ENCODE measurements around the gene DIRAS1. TPM values are rescaled to one million over a fixed set of nuclear protein-coding genes. Genes with fewer than 3 reads are reported as not detected.

DIRAS1 gene
- total RNA-seq, 1 experiment from 2014 or later = 33.7 TPM

DNA sequence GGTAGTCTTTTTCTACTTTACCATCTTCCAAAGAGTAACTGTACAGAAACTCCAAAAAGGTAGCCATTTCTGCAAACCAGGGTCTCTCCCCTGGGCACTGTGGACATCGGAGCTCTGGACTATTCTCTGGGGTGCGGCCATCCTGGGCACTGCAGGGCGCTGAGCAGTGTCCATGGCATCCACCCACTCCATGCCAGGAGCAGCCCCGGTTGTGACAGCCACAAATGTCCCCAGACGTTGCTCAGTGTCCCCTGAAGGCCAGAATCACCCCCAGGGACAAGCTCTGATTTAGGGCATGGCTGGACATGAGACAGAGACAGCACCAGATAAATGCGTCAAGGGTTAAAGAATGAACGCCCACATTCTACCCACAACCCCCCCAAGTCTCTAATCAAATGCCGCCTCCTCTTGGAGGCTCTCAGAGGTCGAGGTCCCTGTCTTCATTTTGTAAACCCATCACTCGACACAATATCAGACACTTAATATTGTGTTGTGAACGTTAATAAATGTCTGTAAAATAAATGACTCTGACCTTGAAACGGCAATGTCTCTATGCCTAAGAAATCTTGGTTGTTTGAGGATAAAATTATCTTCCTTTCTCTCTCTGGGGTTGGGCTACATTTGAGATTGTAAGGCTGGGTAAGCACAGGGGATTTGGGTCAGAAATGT lies 27.5 kb downstream of the DIRAS1 start:
- no peak for ATAC-seq
- H3K27me3 ChIP-seq (ENCODE audit: insufficient read depth, low read length) = no peaks in the 10 kb centered on the region
- no peaks in the 10 kb centered on the region for H3K9me3 ChIP-seq (ENCODE audit: control insufficient read depth in 1 of 2, insufficient read depth in 1 of 2, low read depth in 1 of 2, low read length in 2 of 2)
- ChIA-PET POLR2A (no interaction called here), CTCF (interaction anchor here (0.6 kb wide), 1 partner anchor 29 kb away, joined by 3 read pairs; no protein-coding TSS in a partner anchor), RAD21 (ENCODE audit: low non-redundant PET in 1 of 2, low total read pairs in 2 of 2, uncharacterized antibody in 2 of 2, unreplicated experiment in 2 of 2) (no interaction called here)
- no peak overlapping the region for H3K27ac ChIP-seq (ENCODE audit: low read depth, low read length)
- H4K20me1 ChIP-seq (ENCODE audit: insufficient read depth) = no peaks in the 10 kb centered on the region
- no peak for DNase-seq (ENCODE audit: low read depth, low spot score)
- H3K4me3 ChIP-seq (replicated peaks in 1 of 2; ENCODE audit: low read depth in 1 of 2, low read length in 2 of 2) = no peak overlapping the region
- H3K9me2 ChIP-seq (ENCODE audit: insufficient read depth) = no peaks in the 10 kb centered on the region
- no peaks in the 10 kb centered on the region for H3K4me1 ChIP-seq (ENCODE audit: control insufficient read depth in 1 of 2, insufficient read depth in 2 of 2, low read length in 2 of 2)
- no peak overlapping the region for H3K9ac ChIP-seq (ENCODE audit: low read length)
- intact Hi-C loops (cut with micrococcal nuclease) = no loop called here
- no peak for TF ChIP-seq POLR2A (IDR thresholded peaks at IDR 0.05; ENCODE audit: borderline replicate concordance, extremely low read depth, insufficient read depth, insufficient read length)
- no peak for TF ChIP-seq CEBPB (IDR thresholded peaks at IDR 0.05; ENCODE audit: low read depth)
- no peak for TF ChIP-seq MAX (IDR thresholded peaks at IDR 0.05)
- TF ChIP-seq, protein P1, sequence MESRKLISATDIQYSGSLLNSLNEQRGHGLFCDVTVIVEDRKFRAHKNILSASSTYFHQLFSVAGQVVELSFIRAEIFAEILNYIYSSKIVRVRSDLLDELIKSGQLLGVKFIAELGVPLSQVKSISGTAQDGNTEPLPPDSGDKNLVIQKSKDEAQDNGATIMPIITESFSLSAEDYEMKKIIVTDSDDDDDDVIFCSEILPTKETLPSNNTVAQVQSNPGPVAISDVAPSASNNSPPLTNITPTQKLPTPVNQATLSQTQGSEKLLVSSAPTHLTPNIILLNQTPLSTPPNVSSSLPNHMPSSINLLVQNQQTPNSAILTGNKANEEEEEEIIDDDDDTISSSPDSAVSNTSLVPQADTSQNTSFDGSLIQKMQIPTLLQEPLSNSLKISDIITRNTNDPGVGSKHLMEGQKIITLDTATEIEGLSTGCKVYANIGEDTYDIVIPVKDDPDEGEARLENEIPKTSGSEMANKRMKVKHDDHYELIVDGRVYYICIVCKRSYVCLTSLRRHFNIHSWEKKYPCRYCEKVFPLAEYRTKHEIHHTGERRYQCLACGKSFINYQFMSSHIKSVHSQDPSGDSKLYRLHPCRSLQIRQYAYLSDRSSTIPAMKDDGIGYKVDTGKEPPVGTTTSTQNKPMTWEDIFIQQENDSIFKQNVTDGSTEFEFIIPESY (IDR thresholded peaks at IDR 0.05; ENCODE audit: extremely low read depth, insufficient replicate concordance, low read length) = no peak
- TF ChIP-seq, protein P2, sequence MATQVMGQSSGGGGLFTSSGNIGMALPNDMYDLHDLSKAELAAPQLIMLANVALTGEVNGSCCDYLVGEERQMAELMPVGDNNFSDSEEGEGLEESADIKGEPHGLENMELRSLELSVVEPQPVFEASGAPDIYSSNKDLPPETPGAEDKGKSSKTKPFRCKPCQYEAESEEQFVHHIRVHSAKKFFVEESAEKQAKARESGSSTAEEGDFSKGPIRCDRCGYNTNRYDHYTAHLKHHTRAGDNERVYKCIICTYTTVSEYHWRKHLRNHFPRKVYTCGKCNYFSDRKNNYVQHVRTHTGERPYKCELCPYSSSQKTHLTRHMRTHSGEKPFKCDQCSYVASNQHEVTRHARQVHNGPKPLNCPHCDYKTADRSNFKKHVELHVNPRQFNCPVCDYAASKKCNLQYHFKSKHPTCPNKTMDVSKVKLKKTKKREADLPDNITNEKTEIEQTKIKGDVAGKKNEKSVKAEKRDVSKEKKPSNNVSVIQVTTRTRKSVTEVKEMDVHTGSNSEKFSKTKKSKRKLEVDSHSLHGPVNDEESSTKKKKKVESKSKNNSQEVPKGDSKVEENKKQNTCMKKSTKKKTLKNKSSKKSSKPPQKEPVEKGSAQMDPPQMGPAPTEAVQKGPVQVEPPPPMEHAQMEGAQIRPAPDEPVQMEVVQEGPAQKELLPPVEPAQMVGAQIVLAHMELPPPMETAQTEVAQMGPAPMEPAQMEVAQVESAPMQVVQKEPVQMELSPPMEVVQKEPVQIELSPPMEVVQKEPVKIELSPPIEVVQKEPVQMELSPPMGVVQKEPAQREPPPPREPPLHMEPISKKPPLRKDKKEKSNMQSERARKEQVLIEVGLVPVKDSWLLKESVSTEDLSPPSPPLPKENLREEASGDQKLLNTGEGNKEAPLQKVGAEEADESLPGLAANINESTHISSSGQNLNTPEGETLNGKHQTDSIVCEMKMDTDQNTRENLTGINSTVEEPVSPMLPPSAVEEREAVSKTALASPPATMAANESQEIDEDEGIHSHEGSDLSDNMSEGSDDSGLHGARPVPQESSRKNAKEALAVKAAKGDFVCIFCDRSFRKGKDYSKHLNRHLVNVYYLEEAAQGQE (IDR thresholded peaks at IDR 0.05; ENCODE audit: low read depth) = no peak
- TF ChIP-seq YY1 (IDR thresholded peaks at IDR 0.05; ENCODE audit: extremely low read depth, insufficient replicate concordance, low read depth, low read length) = no peak
- no peak for TF ChIP-seq SRF (IDR thresholded peaks at IDR 0.05; ENCODE audit: low read depth)
- no peak for TF ChIP-seq ELF1 (IDR thresholded peaks at IDR 0.05; ENCODE audit: borderline replicate concordance, low read depth)
- no peak for TF ChIP-seq ZNF274 (IDR thresholded peaks at IDR 0.05; ENCODE audit: low read depth, low read length)
- TF ChIP-seq JUND (IDR thresholded peaks at IDR 0.05) = no peak
- no peak for TF ChIP-seq FOSL1 (IDR thresholded peaks at IDR 0.05; ENCODE audit: low read depth)
- no peak overlapping the region for H3K4me2 ChIP-seq (ENCODE audit: low read length)
- H2AFZ ChIP-seq (ENCODE audit: low read depth, low read length, poor library complexity, severe bottlenecking) = no peak overlapping the region
- no peaks in the 10 kb centered on the region for H3K79me2 ChIP-seq (ENCODE audit: insufficient read depth, low read length)
- no peaks in the 10 kb centered on the region for H3K36me3 ChIP-seq (ENCODE audit: control insufficient read depth in 1 of 2, insufficient read depth in 2 of 2, low read length in 2 of 2)
- no TSS peak for BruUV-seq (replicated peaks)
